GM21381 (cell line): ENCODE data around the gene SYCE3.
"Not testable (repeated sequence)": the region's sequence is repeated elsewhere in the genome, so short reads cannot be mapped to it uniquely, and the experiment has no call there.

ENCODE experiments used
- ATAC-seq: cut with Tn5 transposase; IDR thresholded peaks from one replicate; pipeline ENCODE4 v1.9.1; 2021; ENCODE audit warnings: mild to moderate bottlenecking, moderate library complexity; ENCODE audit not compliant: unreplicated experiment

Gene SYCE3

DNA sequence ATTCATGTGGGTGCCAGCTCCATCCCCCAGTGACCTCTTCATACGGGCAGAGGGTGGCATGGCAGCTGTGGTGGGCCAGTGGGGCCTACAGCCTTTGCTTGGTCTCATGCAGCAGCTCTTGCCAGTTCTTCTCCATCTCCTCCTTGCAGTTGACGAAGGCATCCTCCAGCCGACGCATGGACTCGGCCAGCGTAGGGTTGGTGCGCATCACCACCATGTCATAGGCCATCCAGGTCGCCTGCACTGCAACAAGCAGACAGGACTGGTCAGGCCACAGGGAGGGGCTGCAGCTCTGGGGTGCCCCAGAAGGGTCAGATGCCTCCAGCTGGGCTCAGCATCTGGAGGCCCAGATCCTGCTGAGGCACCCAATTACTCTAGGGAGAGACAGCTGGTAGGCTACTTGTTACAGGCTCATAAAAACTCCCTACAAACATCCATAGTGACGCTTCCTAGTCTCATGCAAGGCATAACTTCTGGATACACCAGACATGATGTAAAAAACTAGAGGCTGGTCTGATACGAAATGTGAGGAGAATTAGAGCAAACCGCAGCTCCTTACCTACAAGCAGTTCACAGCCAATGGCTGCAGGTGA is 11.5 kb downstream of the SYCE3 start:
- no peak for ATAC-seq

DNA sequence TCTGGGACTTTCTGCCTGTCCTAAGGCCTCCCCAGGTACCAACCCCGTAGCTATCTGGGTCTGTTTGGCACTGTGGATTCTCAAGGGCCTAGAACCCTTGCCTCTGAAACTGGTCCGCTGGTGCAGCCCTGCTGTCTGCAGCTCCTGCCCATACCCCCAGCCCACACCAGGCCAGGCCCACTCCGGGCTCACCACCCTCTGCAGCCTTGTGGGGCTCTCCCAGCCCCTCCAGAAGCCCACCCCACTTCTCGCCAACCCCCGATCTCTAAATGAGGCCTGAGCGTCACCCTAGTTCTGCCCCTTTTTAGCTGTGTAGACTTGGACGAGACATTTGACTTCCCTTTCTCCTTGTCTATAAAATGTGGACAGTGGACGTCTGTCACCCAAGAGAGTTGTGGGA is 12.3 kb downstream of the SYCE3 start:
- ATAC-seq = no peak

DNA sequence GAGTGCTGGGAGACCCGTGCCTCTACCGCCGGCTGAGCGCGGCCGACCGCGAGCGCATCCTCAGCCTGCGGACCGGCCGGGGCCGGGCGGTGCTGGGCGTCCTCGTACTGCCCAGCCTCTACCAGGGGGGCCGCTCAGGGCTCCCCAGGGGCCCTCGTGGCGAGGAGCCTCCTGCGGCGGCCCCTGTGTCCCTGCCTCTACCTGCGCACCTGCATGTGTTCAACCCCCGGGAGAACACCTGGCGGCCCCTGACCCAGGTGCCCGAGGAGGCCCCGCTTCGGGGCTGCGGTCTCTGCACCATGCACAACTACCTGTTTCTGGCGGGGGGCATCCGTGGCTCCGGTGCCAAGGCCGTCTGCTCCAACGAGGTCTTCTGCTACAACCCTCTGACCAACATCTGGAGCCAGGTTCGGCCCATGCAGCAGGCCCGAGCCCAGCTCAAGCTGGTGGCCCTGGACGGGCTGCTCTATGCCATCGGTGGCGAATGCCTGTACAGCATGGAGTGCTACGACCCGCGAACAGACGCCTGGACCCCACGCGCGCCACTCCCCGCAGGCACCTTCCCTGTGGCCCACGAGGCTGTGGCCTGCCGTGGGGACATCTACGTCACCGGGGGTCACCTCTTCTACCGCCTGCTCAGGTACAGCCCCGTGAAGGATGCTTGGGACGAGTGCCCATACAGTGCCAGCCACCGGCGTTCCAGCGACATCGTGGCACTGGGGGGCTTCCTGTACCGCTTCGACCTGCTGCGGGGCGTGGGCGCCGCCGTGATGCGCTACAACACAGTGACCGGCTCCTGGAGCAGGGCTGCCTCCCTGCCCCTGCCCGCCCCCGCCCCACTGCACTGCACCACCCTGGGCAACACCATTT is 13.6 kb downstream of the SYCE3 start:
- no peak for ATAC-seq

DNA sequence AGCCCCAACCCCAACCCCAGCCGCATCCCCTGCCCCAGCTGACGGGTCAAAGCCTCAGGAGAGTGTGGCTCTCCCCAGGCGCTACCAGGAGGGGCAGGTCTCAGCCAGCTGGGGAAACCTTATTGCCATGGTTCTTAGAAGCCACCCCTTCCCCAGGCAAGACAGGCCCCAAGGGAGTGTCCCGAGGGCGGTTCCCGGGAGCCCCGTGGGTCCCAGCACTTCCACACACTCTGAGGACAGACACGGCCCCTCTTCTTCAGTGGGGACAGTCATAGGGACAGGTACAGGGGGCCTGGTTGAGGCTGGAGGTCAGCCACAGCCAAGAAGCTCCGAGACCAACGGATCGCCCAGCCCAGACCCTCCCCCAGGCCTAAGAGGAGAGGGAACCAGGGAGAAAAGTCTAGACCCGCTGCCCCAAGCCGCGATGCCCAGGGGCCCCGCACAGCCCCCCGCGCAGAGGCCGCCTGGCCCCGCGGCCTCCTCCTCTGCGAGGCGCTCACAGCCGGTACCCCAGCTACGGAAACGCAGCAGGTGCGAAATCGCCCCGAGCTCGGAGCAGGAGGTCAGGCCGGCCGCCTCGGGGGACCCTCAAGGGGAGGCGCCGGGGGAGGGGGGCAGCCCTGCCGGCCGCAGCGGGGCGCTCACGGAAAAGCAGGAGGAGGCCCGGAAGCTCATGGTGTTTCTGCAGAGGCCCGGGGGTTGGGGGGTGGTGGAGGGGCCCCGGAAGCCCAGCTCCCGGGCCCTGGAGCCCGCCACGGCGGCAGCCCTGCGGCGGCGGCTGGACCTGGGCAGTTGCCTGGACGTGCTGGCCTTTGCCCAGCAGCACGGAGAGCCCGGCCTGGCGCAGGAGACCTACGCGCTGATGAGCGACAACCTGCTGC is 14.4 kb downstream of the SYCE3 start:
- ATAC-seq = no peak

DNA sequence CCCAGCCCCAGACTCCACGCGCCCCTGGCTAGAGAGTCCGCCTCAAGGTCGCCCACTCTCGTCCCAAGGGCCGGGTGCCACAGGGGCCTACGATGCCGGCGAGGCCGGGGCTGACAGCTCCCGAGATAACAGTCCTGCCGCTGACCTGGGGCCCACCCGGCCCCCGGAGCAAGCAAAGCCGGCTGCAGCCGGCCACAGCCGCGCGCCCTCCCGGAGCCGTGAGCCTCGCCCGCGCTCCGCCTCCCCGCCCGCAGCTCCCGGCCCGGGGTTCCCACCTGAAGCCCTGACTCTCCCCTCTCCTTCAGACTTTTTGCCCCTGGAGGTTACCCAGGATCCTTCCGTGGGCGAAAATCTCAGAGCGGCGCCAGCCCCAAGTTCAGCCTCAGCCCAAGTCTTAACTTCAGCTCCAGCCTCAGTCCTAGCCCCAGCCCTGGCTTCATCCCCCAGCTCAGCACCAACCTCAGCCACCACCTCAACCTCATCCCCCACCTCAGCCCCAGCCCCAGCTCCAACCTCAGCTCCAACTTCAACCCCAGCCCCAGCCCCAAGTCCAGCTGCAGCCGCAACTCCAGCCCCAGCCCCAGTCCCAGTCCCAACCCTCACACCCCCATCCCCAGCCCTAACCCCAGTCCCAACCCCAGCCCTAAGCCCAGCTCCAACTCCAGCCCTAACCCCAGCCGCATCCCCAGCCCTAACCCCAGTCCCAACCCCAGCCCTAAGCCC is 15.3 kb downstream of the SYCE3 start:
- no peak for ATAC-seq

DNA sequence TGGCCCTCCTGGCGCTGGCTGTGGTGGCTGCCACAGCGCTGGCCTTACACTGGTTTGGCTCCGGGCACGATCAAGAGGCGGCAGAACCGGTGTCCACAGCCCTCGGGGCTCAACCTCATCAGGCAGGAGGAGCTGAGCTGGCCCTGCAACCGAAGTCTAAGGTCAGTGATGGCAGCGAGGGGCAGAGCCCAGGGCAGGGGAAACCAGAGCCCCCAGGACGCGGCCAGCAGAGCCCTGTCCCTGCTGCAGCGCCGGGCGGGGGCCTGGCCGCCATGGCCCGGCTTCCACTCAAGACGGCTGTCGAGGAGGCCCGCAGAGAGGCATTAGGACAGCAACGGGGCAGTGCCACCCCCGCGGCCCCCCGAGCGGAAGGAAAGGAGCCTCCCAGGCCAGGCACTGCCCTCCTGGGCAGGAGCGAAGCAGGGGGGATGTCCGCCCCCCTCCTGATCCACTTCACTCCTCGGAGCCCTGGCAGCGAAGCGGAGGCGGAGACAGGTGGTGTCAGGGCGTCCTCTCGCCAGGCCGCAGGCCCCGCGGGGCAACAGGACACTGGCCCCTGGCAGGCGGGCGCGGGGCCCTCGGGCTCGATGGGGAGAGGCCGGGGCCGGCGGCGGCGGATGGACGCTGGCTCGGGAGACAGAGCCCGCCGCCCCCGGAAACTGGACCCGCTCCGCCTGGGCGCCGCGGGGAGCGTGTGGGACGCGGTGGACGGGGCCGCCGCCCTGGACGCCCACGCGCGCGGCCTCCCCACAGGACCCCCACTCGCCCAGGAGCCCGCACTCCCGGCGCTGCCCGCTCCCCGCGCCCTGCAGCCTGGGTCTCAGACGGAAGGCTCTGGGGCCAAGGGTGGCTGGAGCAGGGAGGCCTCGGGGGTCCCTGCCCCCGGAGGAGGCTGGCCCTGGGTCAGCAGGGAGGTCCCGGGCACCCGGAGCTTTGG is 16.1 kb downstream of the SYCE3 start:
- ATAC-seq = no peak

DNA sequence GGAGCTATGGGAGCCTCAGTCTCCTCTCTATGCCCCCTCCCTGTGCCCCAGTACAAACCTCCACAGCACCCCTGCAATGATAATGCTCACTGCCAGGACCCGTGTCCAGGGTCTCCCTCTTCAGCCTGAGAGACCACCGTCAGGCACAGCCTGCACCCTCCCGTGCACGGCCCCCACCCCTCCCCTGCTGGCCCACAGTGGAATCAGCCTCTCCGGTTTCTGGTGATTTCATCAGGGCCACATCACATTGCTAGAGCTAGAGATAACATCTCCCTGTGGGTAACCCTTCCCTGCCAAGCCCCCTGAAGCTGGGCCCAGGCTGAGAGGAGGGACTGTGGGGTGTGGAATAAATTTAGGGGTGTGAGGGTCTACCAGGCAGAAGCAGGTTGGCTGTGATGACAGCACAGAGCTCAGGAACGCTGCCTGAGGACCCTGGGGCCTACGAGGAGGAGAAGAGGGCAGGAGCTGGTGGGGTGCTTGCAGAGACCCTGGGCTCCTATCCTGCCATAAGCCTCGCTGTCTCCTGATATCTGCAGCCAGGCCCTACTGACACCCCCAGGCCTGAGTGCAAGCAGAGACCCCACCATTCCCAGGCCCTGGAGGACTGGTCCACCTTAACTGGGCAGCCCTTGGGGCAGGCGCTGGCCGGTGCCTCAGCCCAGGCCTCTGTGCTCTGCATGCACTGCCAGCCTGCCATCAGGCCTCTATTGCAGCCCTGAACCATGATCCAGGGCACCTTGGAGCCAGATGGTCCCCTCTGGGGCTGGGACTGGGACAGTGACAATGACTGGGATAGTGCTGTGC is 17.0 kb downstream of the SYCE3 start, which contains the start of gene KLHDC7B:
KLHDC7B (plus strand) TSS at position 378 of the 804 bp plus-strand sequence; CDS start at position 723, 345 bp downstream.
- no peak for ATAC-seq

DNA sequence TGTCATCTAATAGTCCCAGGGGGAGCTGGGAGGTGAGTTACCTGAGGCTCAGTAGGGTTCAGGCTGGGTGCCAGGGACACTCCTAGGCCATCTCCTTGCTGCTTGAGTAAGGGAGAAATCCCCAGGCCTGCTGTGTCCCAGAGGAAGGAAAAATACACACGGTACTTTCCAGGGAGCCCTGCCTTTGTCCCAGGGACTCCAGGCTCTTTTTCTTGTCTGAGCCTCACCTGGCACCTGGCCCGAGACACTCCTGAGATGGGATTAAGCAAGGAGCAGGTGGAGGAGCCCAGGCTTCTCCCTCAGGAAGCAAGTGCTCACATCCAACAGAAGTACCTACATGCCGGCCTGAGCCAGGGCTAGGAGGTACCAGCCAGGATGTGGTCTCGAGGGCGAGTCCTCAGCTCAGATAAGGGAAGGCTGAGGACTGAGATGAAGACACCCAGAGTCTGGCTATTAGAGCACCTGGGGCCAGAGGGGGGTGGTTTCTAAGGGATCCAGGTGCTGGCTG is 17.9 kb downstream of the SYCE3 start:
- ATAC-seq = no peak

DNA sequence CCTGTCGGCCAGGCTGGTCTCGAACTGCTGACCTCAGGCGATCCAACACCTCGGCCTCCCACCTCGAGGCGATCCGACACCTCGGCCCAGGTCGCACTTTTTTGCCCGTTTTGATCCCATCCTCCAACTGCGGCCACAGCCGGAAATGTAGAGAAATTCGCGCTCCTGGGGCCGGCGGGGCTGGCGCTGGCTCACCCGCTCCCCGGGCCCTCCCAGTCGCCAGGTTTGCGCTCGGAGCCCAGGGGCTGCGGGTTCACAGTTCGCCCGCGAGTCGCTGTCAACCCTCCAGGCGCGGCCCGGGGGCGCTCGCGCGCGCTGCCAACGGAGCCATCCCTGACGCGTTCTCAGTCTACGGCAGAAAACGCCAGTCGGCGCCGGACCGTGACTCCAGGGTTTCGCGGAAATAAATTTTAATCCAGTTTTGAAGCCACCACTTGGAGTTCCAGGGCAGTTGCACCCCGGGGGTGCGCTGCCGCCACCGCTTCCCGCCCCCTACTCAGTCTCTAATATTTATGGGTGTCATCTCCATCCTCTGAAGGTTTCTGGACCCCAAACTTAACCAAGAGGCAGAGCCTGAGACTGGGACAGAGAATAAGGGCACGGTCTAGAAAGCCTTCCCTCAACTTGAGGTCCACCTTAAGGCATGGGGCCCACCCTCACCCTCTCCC is 18.5 kb downstream of the SYCE3 start:
- ATAC-seq = no peak

DNA sequence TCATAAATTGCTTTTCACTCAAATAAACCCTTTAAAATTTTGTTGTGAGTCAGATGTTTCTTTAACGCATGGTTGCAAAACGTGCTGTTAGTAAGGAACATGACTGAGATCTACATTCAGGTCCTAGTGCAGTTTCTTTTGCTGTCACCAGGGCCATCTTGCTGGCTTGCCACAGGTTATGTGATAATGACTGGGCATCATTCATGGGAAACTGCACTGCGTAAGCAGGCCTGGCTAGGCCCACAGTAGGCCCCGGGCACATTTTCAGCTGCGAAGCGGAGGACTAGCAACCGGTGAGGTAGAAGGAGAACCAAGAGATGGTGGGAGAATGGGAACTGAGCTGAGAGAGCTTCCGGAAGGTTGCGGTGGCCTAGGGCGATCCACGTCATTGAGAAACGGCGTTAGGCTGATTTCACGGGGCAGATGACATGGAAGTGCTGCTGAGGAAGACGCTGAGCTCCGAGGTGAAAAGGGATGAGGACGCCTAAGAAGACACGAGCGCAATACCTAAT is 20.2 kb downstream of the SYCE3 start:
- ATAC-seq = no peak

DNA sequence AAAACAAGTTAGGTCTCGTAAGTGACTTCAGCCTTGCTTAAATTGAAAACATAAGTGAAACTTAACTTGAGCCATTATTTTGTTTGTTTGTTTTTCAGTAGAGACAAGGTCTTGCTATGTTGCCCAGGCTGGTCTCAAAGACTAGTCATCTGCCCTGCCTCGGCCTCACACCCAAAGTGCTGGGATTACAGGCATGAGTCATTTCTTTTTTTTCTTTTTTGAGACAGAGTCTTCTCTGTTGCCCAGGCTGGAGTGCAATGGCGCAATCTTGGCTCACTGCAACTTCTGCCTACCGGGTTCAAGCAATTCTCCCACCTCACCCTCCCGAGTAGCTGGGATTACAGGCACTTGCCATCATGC is 21.1 kb downstream of the SYCE3 start:
- not testable (repeated sequence) for ATAC-seq

DNA sequence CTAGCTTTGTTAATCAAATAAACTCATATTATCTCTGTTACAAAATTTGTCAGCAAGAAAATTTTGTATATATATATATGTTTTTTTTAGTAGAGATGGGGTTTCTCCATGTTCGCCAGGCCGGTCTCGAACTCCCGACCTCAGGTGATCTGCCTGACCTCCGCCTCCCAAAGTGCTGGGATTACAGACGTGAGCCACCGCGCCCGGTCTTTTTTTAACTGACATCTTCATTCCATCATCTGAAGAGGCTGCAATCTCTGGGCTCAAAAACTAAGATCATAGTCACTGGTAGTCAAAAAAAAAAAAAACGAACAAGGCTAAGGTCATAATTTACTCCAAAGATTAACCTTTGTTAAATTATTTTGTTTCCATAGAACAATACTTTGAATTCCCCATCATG is 22.3 kb downstream of the SYCE3 start:
- ATAC-seq = no peak

DNA sequence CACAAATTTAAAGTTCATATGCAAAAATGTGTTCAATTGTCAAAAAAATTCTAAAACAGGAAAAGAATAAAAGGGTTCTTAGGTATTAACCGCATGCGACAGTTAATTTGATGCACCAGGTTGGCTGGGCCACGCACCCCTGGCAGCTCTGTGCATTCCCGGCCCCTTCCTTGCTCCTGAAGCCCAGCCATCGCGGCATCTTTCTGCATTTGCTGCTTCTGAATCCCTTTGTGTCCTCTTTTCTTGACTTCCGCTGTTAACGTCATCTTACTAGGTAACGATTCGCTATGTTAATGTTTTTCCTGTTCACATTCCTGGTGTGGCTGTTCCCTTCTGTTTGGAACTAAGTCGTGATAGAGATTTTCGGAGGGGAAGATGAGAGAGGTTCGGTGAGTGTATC is 25.0 kb downstream of the SYCE3 start:
- ATAC-seq = no peak

DNA sequence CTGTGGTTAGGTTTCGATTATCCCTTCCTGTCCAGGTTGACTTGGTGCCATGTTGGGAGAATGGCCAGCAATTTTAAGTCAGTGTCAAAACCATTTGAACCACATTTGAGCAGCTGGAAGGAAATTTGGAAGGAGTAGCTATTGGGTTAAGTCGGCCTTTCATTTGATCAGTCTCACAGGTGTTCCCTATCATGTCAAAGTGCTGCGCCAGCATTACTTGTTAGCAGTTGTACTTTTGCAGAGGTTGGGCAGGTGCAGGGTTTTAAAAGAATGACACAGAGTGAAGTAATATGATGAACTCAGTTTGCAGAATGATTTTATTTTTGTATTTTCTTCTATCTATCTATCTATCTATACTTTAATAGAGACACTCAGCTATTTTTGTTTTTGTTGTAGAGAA is 26.5 kb downstream of the SYCE3 start:
- ATAC-seq = no peak

DNA sequence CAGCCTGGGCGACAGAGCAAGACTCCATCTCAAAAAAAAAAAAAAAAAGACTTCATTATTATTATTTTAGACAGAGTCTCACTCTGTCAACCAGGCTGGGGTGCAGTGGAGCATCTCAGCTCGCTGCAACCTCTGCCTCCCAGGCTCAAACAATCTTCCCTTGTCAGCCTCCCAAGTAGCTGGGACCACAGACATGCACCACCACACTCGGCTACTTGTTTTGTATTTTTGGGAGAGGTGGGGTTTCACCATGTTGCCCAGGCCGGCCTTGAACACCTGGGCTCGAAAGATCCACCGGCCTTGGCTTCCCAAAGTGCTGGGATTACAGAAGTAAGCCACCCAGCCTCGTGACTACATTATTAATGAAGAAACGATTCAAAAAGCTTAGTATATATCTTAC is 27.6 kb downstream of the SYCE3 start:
- ATAC-seq = no peak

DNA sequence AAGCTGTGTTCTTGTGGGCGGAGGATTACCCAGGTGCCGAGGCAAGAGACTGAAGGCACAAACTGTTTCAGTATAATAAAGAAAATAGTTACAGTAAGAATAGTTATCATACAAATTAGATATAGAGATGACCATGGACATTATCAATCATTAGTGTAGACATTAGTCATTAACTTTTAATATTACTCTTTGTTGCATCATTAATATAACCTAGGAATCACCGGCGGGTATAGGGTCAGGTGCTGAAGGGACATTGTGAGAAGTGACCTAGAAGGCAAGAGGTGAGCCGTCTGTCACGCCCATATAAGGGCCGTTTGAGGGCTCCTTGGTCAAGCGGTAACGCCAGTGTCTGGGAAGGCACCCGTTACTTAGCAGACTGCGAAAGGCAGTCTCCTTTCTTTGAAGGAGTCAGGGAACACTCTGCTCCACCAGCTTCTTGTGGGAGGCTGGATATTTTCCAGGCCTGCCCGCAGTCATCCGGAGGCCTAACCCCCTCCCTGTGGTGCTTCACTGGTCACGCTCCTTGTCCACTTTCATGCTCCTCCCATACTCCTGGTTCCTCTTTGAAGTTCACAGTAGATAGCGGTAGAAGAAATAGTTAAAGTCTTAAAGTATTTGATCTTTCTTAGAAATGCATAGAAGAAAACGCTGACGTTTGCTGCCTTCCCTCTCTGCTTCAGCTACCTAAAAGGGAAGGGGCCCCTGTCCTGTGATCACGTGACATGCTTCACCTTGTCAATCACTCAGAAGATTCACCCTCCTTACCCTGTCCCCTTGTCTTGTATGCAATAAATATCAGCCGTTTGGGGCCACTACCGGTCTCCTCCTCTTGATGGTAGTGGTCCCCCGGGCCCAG is 28.6 kb downstream of the SYCE3 start:
- not testable (repeated sequence) for ATAC-seq
